ENCODE data around the gene CAMTA1. TPM values are rescaled to one million over a fixed set of nuclear protein-coding genes. Genes with fewer than 3 reads are reported as not detected.

The CAMTA1 gene
- total and polyA plus RNA-seq, 4 donors, result 48.1 to 140 (median 52.3) TPM

DNA sequence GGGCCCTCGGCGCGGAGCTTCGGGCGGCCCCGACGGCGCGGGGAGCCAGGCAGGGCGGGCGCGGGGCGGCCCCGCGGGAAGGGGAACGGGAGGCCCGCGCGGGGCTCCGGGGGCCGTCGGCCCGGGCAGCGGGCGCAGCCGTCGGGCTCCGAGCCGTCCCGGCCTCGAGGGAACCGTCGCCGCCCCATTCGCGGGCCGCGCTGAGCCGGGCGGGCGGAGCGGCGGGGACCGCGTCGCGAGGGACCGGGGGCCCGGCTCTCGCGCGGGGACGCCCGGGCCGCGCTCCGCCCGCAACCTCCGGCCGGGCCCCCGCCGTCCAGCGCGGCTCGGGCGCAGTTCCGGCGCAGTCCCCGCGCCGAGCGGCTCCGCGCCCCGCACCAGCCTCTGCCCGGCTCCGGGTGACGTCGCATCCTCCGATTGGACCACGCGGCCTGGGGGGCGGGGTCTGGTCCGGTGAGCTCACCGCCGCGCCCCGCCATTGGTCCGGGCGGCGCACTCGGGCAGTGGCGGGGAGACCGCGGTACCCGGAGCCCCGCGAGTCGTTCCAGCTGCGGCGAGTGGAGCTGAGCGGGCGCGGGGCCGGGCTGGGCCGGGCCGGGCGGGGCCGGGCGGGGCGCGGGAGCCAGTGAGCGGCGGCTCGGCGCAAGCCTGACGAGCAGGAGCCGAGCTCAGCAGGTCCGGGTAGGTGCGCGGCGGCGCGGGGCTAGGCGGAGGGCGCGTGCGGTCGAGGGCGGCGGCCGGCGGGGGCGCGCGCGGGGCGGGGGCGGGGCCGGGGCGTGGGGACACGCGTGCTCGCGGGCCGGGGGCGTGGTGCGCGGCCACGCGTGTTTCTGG lies 919.2 kb downstream of the CAMTA1 start:
- Histone ChIP-seq H3K4me1 (ENCODE audit: control insufficient read depth in 5 of 5, insufficient read depth in 5 of 5, low read length in 5 of 5) (peaks cover 0 to 6% (median 0%) of the 10 kb centered on the region in 5 donors), H3K9me3 (ENCODE audit: control insufficient read depth in 4 of 4, insufficient read depth in 3 of 4, low read length in 3 of 4) (no peaks in the 10 kb centered on the region), H3K4me3 (peak overlapping the region; percentile 78), H3K27me3 (ENCODE audit: control insufficient read depth in 3 of 3, insufficient read depth in 3 of 3, low read length in 2 of 3) (peaks cover 0 to 20% (median 19%) of the 10 kb centered on the region in 3 donors), H3K36me3 (ENCODE audit: control insufficient read depth in 4 of 4, insufficient read depth in 4 of 4, low read length in 4 of 4) (no peaks in the 10 kb centered on the region), H3K9ac (ENCODE audit: insufficient read depth in 1 of 2, low read length in 2 of 2) (no peak overlapping the region), H3K27ac (ENCODE audit: low read depth in 1 of 2, low read length in 1 of 2) (peak overlapping the region; percentile 9 to 91)
- TF ChIP-seq CTCF (IDR thresholded peaks at IDR 0.05; ENCODE audit: control extremely low read depth, extremely low read depth), result no peak
- peak; percentile 93 to 96 (median 95) for DNase-seq
- peak; percentile 97 for ATAC-seq (ENCODE audit: insufficient read depth, low FRiP score)
- 1 to 2% methylated on average over 50 to 151 of the region's 151 CpGs for WGBS, 2 donors

DNA sequence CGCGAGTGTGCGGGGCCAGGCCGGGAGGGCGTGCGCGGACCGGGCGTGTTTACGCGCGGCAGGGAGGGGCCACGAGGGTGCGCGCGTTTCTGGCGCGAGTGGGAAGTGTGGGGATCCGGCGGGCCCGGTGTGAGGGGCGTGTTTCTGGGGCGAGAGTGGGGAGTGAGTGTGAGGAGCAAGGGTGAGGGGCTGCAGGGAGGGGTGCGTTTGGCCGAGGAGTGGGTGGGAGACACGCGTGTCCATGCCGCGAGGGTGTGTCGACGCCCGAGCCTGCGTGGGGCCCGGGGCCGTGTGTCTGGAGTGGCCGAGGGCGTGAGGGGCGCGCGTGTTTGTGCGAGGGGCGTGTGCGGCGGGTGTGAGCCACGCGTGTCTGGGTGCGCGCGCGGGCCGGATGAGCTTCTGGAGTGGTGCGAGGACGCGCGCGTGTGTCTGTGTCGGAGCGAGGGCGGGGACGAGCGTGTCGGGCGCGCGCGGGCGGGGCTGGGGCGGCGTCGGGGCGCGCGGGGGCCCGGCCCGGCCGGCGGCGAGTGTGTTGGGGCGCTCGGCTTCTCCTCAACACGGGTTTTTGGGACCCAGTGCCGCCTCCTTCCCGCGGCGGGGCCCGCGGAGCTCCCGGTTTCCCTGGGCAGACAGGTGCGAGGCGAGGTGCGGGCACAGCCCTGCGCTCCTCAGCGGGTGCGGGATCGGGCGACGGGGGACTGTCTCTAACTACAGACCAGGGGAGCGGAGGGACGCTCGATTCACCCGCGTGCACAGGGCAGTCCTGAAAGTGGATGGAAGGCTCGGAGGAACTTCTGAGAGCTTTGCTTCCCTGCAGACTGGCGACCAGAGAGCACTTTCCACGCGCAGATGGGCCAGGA lies 920.0 kb downstream of the CAMTA1 start:
- Histone ChIP-seq H3K27me3 (ENCODE audit: control insufficient read depth in 3 of 3, insufficient read depth in 3 of 3, low read length in 2 of 3) (peaks cover 0 to 20% (median 19%) of the 10 kb centered on the region in 3 donors), H3K4me1 (ENCODE audit: control insufficient read depth in 5 of 5, insufficient read depth in 5 of 5, low read length in 5 of 5) (peaks cover 0 to 6% (median 0%) of the 10 kb centered on the region in 5 donors), H3K27ac (ENCODE audit: low read depth in 1 of 2, low read length in 1 of 2) (peak overlapping the region in 1 of 2 donors; percentile 91), H3K36me3 (ENCODE audit: control insufficient read depth in 4 of 4, insufficient read depth in 4 of 4, low read length in 4 of 4) (no peaks in the 10 kb centered on the region), H3K4me3 (peak overlapping the region; percentile 78), H3K9me3 (ENCODE audit: control insufficient read depth in 4 of 4, insufficient read depth in 3 of 4, low read length in 3 of 4) (no peaks in the 10 kb centered on the region), H3K9ac (ENCODE audit: insufficient read depth in 1 of 2, low read length in 2 of 2) (no peak overlapping the region)
- WGBS, 2 donors, result 3 to 4% methylated on average over 99 to 106 of the region's 106 CpGs
- DNase-seq (peak; percentile 11 to 31 (median 23)), ATAC-seq (ENCODE audit: insufficient read depth, low FRiP score) (no peak)
- no peak for TF ChIP-seq CTCF (IDR thresholded peaks at IDR 0.05; ENCODE audit: control extremely low read depth, extremely low read depth)

DNA sequence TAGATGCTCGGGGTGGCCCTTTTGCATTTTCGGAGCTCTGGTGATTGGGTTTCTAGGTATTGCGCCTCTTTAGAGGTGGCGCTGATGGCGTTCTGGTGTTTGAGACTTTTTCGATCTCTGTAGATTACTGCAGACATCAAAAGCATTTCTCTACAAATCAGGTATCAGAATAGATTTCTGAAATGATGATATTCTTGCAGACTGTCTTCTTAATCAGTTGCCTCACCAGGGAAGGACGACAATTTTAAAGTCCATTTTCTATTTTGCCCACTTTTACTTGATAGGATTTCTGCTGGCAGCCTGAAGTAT lies 920.6 kb downstream of the CAMTA1 start:
- no peaks in the 10 kb centered on the region for H3K36me3 ChIP-seq (ENCODE audit: control insufficient read depth in 4 of 4, insufficient read depth in 4 of 4, low read length in 4 of 4)
- H3K27ac ChIP-seq (ENCODE audit: low read depth in 1 of 2, low read length in 1 of 2), result peak overlapping the region in 1 of 2 donors; percentile 63
- H3K9ac ChIP-seq (ENCODE audit: insufficient read depth in 1 of 2, low read length in 2 of 2), result no peak overlapping the region
- H3K9me3 ChIP-seq (ENCODE audit: control insufficient read depth in 4 of 4, insufficient read depth in 3 of 4, low read length in 3 of 4), result no peaks in the 10 kb centered on the region
- peak in 1 of 3 donors; percentile 4 for DNase-seq
- no peak for ATAC-seq (ENCODE audit: insufficient read depth, low FRiP score)
- 29 to 56% methylated on average over 7 of the region's 7 CpGs for WGBS, 2 donors
- peak overlapping the region; percentile 78 for H3K4me3 ChIP-seq
- no peak for TF ChIP-seq CTCF (IDR thresholded peaks at IDR 0.05; ENCODE audit: control extremely low read depth, extremely low read depth)
- H3K27me3 ChIP-seq (ENCODE audit: control insufficient read depth in 3 of 3, insufficient read depth in 3 of 3, low read length in 2 of 3), result peaks cover 0 to 20% (median 19%) of the 10 kb centered on the region in 3 donors
- peaks cover 0 to 6% (median 0%) of the 10 kb centered on the region in 5 donors for H3K4me1 ChIP-seq (ENCODE audit: control insufficient read depth in 5 of 5, insufficient read depth in 5 of 5, low read length in 5 of 5)

Data from lung (tissue), 12 donors.